GM19463 (cell line): Measurements from ENCODE around the gene HP.
"Not testable (repeated sequence)": the region's sequence is repeated elsewhere in the genome, so short reads cannot be mapped to it uniquely, and the experiment has no call there.

Experiments used
- ATAC-seq: cut with Tn5 transposase; IDR thresholded peaks from one replicate; pipeline ENCODE4 v1.9.1; 2021; ENCODE audit warnings: mild to moderate bottlenecking, moderate library complexity; ENCODE audit not compliant: unreplicated experiment

HP gene

DNA sequence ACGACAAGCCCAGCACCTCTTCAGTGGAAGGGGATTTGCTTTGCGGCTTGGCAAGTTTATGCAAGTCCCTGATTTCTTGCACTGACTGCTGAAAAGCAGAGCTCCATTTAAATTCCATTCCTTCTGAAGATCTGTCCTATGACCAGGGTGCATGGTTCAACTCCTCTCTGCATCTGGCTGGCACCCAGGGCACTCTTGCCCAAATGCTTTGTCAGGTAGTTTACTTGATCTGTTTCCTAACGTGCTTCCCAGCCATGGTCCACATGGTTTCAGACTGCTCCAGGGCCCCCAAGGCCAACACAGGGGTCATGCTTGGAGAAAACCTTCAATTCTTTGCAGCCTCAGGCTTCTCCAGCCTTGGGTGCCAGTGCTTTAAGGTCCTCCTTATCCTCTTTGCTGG, 11.2 kb upstream of the HP start:
- no peak for ATAC-seq

DNA sequence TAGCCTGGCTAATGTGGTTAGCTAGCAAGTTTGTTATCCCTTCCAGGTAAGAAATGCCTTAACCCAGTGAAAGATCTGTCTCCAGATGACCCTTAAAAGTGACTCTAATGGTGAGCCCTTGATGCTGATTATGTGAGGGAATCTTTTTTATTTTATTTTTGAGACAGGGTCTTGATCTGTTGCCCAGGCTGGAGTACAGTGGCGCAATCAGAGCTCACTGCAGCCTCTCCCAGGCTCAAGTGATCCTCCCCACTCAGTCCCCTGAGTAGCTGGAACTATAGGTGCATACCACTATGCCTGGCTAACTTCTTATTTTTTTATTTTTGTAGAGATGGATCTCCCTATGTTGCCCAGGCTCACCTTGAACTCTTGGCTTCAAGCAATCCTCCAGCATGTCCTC, 10.8 kb upstream of the HP start:
- no peak for ATAC-seq

DNA sequence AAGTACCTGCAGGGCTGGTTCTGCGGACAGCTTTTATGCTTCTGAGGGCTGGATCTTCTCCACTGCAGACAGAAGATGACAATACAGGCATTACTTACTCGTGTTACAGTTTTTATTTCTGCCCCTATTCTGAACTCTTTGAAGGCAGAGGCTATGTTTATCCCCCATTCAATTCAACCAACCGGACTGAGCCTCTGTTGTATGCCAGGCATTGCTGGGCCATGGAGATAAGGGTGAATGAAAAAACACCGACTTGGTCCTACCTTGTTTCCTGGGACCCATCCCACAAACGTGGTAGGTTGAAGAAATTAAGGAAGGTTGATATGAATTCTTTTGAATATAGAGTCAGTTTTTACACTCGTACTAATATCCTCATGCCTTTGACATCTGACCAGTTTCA, 10.0 kb upstream of the HP start:
- no peak for ATAC-seq

DNA sequence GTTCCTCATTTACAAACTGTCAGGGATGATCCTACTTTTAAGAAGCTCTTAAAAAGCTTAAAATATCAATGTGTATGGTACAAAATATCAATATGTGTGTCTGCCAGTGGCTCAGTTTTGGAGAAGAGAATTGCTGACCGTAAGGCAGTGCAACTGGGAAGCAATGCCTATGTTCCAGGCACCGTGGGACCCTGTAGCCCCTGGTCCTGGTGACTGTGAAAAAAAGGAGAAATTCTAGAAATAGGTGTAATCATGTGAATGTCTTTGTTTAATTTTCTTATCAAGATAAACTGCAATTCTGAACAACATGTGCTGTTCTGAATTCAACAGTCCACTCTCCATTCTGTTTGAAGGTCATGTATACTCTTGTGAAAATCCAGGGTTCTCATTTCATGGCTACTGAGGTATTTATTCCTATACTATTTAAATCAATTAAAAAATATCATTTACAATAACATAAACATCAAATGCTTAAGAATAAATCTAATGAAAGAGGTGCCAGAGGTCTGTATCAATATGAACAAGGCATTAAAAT, 9.4 kb upstream of the HP start:
- no peak for ATAC-seq

DNA sequence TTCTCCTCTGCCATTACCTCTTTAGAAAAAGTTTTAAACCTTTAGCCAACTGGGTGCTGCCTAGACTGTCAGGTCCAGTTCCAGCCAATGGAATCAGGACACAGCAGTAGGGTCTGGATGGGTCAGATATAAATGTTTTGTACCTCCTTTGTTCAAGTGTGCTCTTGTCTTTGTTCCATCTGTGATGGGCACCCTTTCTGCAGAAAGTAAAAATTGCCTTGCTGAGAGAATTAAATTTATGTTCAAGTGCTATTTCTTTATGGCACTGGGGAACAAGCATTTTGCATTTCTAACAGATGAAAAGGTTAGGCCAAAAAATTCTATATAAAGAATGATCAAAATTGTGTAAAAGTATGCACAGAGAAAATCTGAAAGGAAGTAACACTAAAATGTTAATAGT, 5.2 kb upstream of the HP start:
- no peak for ATAC-seq

DNA sequence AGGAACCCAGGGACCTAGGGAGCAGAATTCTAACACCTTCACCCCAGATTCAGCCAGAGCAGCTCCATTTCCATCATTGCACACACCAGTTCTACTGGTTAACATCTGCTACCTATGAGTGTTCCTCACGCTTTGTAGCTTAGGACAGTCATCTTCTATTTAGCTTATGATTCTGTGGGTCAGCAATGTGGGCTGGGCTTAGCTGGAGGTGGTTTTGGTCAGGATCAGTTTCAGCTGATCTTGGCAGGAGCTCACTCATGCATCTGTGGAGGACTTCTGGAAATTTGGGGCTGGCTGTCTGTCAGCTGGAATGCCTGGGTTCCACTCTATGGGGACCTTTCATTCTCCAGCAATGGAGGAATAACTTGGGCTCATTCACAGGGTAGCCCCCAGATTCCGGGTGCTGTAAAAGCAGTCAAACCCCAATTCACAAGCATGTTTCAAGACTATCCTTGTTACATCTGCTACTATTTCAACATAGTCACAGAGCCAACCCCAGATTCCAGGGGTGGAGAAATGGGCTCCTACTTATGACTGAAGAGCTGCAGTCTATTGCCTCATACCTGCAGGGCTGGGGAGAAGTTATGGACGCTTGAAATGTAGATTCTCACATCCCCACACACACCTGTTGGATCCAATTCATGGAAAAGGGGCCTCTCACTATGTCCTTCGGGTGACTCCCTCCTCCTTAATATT, 3.4 kb upstream of the HP start:
- no peak for ATAC-seq

DNA sequence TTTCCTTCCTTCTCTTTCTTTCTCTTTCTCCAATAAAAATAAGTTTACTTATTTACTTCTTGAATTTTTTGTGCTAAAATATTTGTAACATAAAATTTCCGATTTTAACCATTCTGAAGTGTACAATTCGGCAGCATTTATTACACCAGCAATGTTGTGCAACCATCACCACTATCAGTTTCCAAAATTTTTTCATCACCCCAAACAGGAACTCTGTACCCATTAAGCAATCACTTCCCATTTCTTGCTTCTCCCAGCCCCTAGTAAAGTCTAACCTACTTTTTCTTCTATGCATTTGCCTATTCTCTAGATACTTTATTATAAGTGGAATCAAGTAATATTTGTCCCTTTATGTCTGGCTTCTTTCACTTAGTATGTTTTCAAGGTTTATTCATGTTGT, 2.5 kb upstream of the HP start:
- ATAC-seq: no peak

DNA sequence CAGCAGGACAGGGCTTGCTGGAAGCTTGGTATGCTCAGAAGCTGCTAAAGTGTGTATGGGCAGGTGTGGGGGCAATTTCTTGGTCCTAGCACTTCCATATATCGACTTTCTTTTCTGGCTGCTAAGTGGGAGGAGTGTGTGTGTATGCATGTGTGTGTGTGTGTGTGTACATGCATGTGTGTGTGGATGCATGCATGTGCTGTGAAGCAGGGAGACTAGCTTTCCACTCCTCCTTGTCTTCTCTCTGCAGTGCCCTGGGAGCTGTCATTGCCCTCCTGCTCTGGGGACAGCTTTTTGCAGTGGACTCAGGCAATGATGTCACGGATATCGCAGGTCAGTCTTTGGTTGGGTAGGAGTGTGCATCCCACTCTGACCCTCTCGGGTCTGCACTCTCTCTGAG, 1.6 kb downstream of the HP start:
- ATAC-seq: no peak

DNA sequence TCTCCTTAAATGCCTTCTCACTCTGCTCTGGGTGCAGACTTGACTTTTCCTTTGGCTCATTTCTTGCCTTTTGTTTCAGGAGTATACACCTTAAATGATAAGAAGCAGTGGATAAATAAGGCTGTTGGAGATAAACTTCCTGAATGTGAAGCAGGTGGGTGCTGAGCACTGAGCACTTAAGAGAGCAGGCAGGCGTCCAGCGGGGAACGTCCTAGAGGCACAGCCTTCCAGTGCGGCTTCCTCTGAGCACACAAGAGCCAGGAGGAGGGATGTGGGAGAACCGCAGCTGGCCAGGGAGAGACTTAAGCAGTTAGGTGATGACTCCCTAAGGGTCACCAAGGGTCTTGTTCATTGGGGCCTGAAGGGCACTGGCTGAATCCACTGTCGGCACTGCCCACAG, 3.0 kb downstream of the HP start:
- not testable (repeated sequence) for ATAC-seq

DNA sequence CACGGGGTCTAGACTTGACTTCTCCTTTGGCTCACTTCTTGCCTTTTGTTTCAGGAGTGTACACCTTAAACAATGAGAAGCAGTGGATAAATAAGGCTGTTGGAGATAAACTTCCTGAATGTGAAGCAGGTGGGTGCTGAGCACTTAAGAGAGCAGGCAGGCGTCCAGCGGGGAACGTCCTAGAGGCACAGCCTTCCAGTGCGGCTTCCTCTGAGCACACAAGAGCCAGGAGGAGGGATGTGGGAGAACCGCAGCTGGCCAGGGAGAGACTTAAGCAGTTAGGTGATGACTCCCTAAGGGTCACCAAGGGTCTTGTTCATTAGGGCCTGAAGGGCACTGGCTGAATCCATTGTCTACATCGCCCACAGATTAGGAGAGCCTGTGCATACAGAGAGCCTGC, 4.8 kb downstream of the HP start:
- ATAC-seq: not testable (repeated sequence)

DNA sequence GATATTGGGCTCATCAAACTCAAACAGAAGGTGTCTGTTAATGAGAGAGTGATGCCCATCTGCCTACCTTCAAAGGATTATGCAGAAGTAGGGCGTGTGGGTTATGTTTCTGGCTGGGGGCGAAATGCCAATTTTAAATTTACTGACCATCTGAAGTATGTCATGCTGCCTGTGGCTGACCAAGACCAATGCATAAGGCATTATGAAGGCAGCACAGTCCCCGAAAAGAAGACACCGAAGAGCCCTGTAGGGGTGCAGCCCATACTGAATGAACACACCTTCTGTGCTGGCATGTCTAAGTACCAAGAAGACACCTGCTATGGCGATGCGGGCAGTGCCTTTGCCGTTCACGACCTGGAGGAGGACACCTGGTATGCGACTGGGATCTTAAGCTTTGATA, 6.1 kb downstream of the HP start:
- no peak for ATAC-seq

DNA sequence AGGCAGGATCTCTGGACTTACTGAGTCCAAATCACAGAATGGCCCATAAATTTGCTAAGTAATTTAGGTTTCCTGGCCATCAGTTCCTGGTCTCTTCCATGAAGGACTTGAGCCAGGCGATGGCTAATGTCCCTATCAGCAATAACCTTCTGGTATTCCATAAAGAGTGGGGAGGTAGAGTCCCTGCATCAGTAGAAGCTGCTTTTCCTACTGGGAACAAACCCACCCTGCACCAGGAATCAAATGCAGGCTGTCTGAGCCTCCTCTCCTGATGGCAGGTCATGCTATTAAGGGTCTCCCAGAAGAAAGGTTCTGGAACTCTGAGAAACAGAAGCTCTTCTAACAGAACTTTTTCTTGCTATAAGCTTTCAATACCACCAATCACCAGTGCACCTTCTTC, 7.3 kb downstream of the HP start:
- no peak for ATAC-seq

DNA sequence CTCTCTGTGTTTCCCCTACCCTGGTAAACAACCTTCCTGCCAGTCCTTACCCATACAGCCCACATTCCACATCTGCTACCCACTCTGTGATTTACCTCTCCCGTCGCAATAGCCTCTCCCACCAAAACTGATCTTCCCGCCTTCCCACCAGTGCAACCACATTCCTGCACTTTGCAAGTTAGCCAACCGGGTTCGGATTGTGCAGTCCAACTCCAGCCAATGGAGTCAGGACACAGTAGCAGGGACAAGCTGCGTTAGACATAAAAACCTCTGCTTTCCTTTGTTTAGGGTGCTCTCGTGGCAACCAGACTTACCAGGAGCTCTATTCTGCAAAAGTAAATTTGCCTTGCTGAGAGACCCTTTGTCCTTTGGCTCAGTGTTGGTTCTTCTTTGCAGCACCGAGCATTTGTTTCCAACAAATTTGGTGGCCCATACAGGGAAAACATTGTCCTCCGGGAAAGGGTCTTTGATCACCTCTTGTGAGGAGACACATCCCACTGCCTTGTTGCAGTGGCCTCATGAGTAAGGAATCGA, 10.1 kb downstream of the HP start:
- ATAC-seq: no peak

DNA sequence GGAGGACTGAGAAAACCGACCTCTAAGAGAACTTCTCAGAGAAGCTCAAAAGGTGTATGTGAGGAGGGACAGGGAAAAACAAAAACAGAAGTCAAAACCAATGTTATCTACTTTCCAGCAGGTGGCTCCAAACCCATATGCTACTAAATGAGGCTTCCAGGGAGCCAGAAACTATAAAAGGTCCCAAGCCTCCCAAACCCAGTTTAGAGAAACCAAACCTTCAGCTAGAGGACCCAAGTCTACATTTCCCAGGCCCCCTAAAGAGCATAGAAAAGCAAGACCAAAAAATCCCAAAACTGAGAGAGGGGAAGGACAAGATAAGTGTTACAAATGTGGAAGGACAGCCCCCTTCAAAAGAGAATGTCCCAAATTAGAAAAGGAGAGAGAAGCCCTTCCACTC, 12.4 kb downstream of the HP start:
- ATAC-seq: no peak

DNA sequence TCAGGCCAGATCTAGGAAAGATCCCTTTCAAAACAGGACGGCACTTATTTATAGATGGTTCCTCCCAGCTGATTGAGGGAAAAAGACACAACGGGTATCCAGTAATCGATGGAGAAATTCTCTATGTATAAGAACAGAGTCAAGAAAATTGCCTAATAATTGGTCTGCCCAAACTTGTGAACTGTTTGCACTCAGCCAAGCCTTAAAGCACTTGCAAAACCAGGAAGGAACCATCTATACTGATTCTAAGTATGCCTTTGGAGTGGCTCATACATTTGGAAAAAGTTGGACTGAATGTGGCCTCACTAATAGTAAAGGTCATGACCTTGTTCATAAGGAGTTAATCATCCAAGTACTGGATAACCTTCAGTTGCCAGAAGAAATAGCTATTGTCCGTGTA, 14.6 kb downstream of the HP start:
- ATAC-seq: no peak

DNA sequence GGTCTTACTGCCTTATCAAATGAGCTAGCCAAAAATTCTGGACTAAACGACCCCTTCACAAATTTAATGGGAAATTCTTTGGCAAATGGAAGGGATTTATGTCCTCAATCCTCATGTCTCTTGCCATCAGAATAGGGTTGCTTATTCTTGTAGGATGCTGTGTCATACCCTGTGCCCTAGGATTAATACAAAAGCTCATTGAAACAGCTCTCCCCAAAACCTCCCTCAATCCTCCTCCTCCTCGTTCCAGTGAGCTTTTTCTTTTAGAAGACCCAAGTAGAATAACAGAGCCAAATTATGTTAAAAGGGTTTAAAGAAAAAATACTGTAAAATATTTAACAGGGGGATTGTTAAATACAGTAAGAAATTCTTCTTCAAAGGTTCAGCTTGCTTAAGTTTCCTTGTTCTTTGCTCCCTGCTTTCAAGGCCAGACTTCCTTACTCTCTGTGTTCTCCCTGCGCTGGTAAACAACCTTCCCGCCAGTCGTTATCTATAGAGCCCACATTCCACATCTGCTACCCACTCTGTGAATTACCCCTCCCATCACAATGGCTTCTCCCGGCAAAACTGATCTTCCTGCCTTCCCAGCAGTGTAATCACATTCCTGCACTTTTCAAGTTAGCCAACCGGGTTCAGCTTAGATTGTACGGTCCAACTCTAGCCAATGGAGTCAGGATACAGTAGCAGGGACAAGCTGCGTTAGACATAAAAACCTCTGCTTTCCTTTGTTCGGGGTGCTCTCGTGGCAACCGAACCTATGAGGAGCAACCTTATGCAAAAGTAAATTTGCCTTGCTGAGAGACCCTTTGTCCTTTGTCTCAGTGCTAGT, 18.4 kb downstream of the HP start:
- ATAC-seq: no peak

DNA sequence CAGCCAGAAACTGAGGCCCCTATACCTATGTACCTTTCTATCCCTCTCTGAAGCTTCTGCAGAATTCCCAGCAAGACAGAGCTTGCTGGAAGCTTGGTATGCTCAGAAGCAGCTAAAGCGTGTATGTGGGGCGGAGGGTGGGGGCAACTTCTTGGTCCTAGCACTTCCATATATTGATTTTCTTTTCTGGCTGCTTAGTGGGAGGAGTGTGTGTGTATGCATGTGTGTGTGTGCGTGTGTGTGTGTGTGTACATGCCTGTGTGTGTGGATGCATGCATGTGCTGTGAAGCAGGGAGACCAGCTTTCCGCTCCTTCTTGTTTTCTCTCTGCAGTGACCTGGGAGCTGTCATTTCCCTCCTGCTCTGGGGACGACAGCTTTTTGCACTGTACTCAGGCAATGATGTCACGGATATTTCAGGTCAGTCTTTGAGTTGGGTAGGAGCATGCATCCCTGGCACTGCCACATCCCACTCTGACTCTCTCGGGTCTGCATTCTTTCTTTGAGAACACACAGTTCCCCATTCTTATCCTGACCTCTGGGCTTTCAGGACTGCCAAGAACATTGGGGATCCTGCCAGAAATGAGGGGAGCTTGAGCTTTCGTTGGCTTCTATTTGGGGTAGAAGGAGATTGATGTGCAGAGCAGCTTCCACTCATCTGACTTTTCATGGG, 19.4 kb downstream of the HP start:
- no peak for ATAC-seq

DNA sequence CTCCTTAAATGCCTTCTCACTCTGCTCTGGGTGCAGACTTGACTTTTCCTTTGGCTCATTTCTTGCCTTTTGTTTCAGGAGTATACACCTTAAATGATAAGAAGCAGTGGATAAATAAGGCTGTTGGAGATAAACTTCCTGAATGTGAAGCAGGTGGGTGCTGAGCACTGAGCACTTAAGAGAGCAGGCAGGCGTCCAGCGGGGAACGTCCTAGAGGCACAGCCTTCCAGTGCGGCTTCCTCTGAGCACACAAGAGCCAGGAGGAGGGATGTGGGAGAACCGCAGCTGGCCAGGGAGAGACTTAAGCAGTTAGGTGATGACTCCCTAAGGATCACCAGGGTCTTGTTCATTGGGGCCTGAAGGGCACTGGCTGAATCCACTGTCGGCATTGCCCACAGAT, 20.8 kb downstream of the HP start:
- not testable (repeated sequence) for ATAC-seq

DNA sequence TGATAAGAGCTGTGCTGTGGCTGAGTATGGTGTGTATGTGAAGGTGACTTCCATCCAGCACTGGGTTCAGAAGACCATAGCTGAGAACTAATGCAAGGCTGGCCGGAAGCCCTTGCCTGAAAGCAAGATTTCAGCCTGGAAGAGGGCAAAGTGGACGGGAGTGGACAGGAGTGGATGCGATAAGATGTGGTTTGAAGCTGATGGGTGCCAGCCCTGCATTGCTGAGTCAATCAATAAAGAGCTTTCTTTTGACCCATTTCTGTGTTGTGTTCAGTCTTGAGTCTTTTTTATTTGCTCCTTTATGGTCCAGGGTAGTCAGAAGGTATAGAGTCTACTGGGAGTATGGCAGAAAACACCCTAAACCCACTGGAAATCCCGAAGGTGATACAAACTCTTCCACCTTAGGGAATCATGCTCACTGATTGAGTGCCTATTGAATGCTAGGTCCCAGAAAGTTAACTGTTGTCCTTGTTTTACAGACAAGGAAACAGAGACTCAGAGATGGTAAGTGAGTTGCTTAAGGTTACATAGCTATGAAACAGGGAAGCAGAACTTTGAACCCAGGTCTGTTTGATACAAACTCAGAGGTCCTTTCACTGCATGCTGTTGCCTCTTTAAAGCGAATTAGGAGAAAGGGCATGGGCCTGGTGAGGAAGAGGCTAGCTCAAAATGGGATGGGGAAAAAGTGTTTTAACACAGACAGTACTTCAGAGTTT, 22.8 kb downstream of the HP start:
- not testable (repeated sequence) for ATAC-seq

DNA sequence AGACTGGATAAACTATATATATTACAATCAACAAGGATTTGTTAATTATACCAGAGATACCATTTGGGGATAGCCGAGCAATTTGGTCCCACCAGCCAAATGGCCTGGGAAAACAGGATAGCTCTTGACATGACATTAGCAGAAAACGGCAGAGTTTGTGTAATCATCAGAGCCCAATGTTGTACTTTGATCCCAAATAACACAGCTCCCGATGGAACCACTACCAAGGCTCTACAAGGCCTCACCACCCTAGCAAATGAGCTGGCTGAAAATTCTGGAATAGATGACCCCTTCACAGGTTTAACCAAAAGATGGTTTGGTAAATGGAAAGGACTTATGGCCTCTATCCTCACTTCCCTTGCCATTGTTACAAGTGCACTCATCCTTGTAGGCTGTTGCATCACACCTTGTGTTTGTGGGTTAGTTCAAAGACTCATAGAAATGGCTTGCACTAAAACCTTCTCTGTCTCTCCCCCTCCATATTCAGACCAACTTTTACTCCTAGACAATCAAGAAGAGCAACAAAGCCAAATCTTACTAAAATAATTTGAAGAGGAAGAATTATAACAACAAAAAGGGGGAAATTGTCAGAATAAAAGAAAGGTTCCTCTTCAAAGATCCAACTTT, 29.6 kb downstream of the HP start:
- ATAC-seq: no peak
